K562 (cell line): ENCODE data around the gene TEAD3. TPM values are rescaled to one million over a fixed set of nuclear protein-coding genes. Genes with fewer than 3 reads are reported as not detected.

Experiments
- CAMTA2 ChIP-seq: fragments of 250-450 bp; sonication (Bioruptor Pico); conservative IDR thresholded peaks from 2 replicates; pipeline ENCODE4 v1.5.1; 2022
- CREM ChIP-seq: IDR thresholded peaks from 2 replicates; pipeline ENCODE4 v1.6.1; 2014; ENCODE audit warnings: antibody characterized with exemption, low read depth
- EP300 ChIP-seq: IDR thresholded peaks from 2 replicates; pipeline ENCODE4 v1.6.1; 2012; ENCODE audit warnings: low read length, improper control_type of control experiment
- FOXA3 ChIP-seq, 2 experiments: fragments of 450-650 bp in 1 of 2; sonication (generic) in 1 of 2; formaldehyde crosslinking; IDR thresholded peaks in 1 of 2; conservative IDR thresholded peaks in 1 of 2; 2 replicates each; pipeline versions ENCODE4 v1.4.0 to v1.8.0; 2020 to 2022; ENCODE audit warnings: mild to moderate bottlenecking in 2 of 2, missing genetic modification reagents in 1 of 2
- HOXB6 ChIP-seq: fragments of 250-450 bp; sonication (Bioruptor Pico); IDR thresholded peaks from 2 replicates; pipeline ENCODE4 v1.5.1; 2022; ENCODE audit warnings: mild to moderate bottlenecking, borderline replicate concordance
- KAT7 ChIP-seq: sonication (generic); formaldehyde crosslinking; IDR thresholded peaks from 2 replicates; pipeline ENCODE4 v1.8.0; 2022; ENCODE audit warnings: missing genetic modification reagents, mild to moderate bottlenecking, borderline replicate concordance
- KHSRP ChIP-seq: fragments of 450-650 bp; IDR thresholded peaks from 2 replicates; pipeline ENCODE4 v1.6.1; 2017
- MXI1 ChIP-seq: IDR thresholded peaks from 2 replicates; pipeline ENCODE4 v1.6.1; 2011; ENCODE audit warnings: low read depth, mild to moderate bottlenecking, improper control_type of control experiment, low read length
- POLR2G ChIP-seq: fragments of 200-400 bp; formaldehyde crosslinking; IDR thresholded peaks from 2 replicates; pipeline ENCODE4 v1.6.1; 2017; ENCODE audit warnings: low read depth, mild to moderate bottlenecking, antibody characterized with exemption, low read length, moderate library complexity
- POLR3G ChIP-seq: IDR thresholded peaks from 2 replicates; pipeline ENCODE4 v1.6.1; 2011; ENCODE audit not compliant: insufficient read length, insufficient replicate concordance; ENCODE audit errors: extremely low read depth
- PTTG1 ChIP-seq: fragments of 450-650 bp; IDR thresholded peaks from 2 replicates; pipeline ENCODE4 v1.6.1; 2016; ENCODE audit warnings: low read depth, mild to moderate bottlenecking, missing genetic modification characterization, missing compliant biosample characterization
- SIN3B ChIP-seq: fragments of 450-650 bp; IDR thresholded peaks from 2 replicates; pipeline ENCODE4 v1.6.1; 2017; ENCODE audit warnings: low read depth, mild to moderate bottlenecking, moderate library complexity
- SP1 ChIP-seq: sonication (generic); formaldehyde crosslinking; IDR thresholded peaks from 2 replicates; pipeline ENCODE4 v1.8.1; 2022; ENCODE audit warnings: mild to moderate bottlenecking, missing genetic modification reagents
- TAF1 ChIP-seq: IDR thresholded peaks from 2 replicates; pipeline ENCODE4 v1.6.1; 2011; ENCODE audit warnings: mild to moderate bottlenecking, low read length, moderate library complexity; ENCODE audit not compliant: insufficient read depth, control insufficient read depth, severe bottlenecking; ENCODE audit errors: extremely low read depth
- YY1 ChIP-seq, 3 experiments: IDR thresholded peaks; 2 replicates each; pipeline ENCODE4 v1.6.1; 2011; ENCODE audit warnings: low read length in 2 of 3, mild to moderate bottlenecking in 2 of 3, moderate library complexity in 2 of 3, borderline replicate concordance in 1 of 3, control low read depth in 1 of 3, low read depth in 1 of 3; ENCODE audit not compliant: insufficient read depth in 3 of 3, insufficient replicate concordance in 2 of 3, control insufficient read depth in 1 of 3, insufficient read length in 1 of 3; ENCODE audit errors: extremely low read depth in 1 of 3
- ZBTB11 ChIP-seq, 3 experiments: fragments of 200-800 bp in 1 of 3; fragments of 250-450 bp in 1 of 3; fragments of 450-650 bp in 1 of 3; sonication (Bioruptor Pico) in 1 of 3; sonication (Bioruptor generic) in 1 of 3; formaldehyde crosslinking in 1 of 3; IDR thresholded peaks; 2 replicates each; pipeline versions ENCODE4 v1.6.1 to v1.8.0; 2016 to 2022; ENCODE audit warnings: mild to moderate bottlenecking in 2 of 3, missing genetic modification characterization in 2 of 3, missing compliant biosample characterization in 1 of 3, moderate library complexity in 1 of 3
- ZNF347 ChIP-seq: fragments of 450-650 bp; formaldehyde crosslinking; IDR thresholded peaks from 2 replicates; pipeline ENCODE4 v1.4.0; 2020; ENCODE audit warnings: low read depth, mild to moderate bottlenecking, moderate library complexity
- polyA plus RNA-seq, 8 experiments: library from polyadenylated mRNA; depleted of rRNA in 4 of 8; stranded (reverse) in 5 of 8; unstranded in 3 of 8; fragments of >200 nt; fragmentation: Nextera tagmentation in 2 of 8; fragmentation: Illumina TruSeq in 1 of 8; extraction: Ambion mirVana in 2 of 8; extraction: Trizol in 1 of 8; gene quantifications; 2 replicates each; pipeline versions ENCODE4 v1.2.1 to v1.2.3, GENCODE V29; 2011 to 2014; ENCODE audit warnings: inconsistent platforms in 1 of 8, missing spikeins in 1 of 8
- total RNA-seq, 7 experiments: library from RNA; depleted of rRNA in 6 of 7; stranded (reverse); fragments of >200 nt in 6 of 7; fragmentation: Illumina TruSeq in 2 of 7; extraction: Trizol in 2 of 7; gene quantifications; 2 replicates each; pipeline versions ENCODE4 v1.2.1 to v1.2.3, GENCODE V29; 2011 to 2021; ENCODE audit warnings: low replicate concordance in 1 of 7
- TF ChIP-seq, protein P1 (sequence below): sonication (generic); formaldehyde crosslinking; IDR thresholded peaks from 2 replicates; pipeline ENCODE4 v1.8.0; 2023; ENCODE audit warnings: mild to moderate bottlenecking, missing genetic modification reagents
- TF ChIP-seq, protein P2 (sequence below): sonication (generic); formaldehyde crosslinking; IDR thresholded peaks from 2 replicates; pipeline ENCODE4 v1.8.0; 2022; ENCODE audit warnings: mild to moderate bottlenecking, missing genetic modification reagents, borderline replicate concordance

The TEAD3 gene
- total and polyA plus RNA-seq, 9 of the 15 experiments (the other 6 are each of a cell fraction or from before 2014, with no cell fraction given), result 0.63 to 13.2 (median 3.3) TPM

DNA sequence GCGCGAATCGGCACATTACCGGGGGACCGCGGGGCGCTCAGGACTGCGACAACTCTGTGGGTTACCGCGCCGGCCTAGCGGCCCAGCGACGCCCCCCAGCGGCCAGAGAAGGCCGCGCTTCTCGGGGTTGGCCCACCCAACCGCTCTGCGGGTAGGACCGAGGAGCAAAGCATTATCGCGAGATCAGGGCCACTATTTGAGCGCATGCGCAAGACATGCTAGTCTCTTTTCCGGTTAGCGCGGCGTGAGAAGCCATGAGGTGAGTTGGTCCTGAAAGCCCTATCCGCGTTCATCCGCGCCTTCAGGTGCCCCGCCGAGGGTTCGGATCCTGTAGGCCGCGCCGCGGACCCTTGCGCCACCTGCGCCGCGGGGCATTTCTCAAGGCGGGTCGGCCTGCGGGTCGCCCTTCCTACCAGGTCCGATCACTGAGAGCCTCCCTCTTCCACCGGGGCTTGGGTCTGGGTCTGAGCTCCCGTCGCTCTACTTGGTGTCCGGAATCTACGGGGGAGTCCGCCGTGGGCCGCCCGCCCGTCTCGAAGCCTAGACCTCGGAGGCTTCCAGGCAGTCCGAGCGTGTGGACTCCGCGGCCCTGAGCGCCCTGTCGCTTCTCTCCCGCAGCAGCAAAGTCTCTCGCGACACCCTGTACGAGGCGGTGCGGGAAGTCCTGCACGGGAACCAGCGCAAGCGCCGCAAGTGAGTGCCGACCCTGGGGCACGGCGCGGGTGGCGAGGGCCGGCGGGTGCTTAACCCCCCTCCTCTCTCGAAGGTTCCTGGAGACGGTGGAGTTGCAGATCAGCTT, 28.5 kb downstream of the TEAD3 start, which contains the start of gene RPL10A (continued):
- TF ChIP-seq SP1 (peak; percentile 96), SIN3B (no peak), TAF1 (peak; percentile 100), KAT7 (CRISPR knock-in tag) (no peak; the same call in 1 of the 2 replicates), HOXB6 (CRISPR knock-in tag) (no peak), MXI1 (peak; percentile 69; the same call in 1 of the 2 replicates), KHSRP (no peak), CREM (peak; percentile 70; the same call in 1 of the 2 replicates), ZBTB11 (CRISPR knock-in tag; IDR thresholded peaks at IDR 0.05) (peak in 1 of 3 experiments; percentile 50; a peak in 1 of 6 replicates), POLR3G (no peak), FOXA3 (CRISPR knock-in tag; conservative IDR thresholded peaks at IDR 0.05 in 1 of 2, IDR thresholded peaks at IDR 0.05 in 1 of 2) (no peak), POLR2G (peak; percentile 98), PTTG1 (tag) (no peak), ZNF347 (CRISPR knock-in tag) (no peak; the same call in 1 of the 2 replicates), EP300 (0 out of 2 replicates have a peak, but pooled peaks have one; percentile 12), CAMTA2 (CRISPR knock-in tag) (no peak), YY1 (IDR thresholded peaks at IDR 0.05; ENCODE audit: borderline replicate concordance in 1 of 3, control insufficient read depth in 1 of 3, extremely low read depth in 1 of 3, insufficient read depth in 3 of 3, insufficient read length in 1 of 3, insufficient replicate concordance in 2 of 3, low read depth in 1 of 3, low read length in 2 of 3) (peak in 2 of 3 experiments; percentile 58 to 71)
- TF ChIP-seq, protein P1, sequence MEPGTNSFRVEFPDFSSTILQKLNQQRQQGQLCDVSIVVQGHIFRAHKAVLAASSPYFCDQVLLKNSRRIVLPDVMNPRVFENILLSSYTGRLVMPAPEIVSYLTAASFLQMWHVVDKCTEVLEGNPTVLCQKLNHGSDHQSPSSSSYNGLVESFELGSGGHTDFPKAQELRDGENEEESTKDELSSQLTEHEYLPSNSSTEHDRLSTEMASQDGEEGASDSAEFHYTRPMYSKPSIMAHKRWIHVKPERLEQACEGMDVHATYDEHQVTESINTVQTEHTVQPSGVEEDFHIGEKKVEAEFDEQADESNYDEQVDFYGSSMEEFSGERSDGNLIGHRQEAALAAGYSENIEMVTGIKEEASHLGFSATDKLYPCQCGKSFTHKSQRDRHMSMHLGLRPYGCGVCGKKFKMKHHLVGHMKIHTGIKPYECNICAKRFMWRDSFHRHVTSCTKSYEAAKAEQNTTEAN (CRISPR knock-in tag), result no peak
- TF ChIP-seq, protein P2, sequence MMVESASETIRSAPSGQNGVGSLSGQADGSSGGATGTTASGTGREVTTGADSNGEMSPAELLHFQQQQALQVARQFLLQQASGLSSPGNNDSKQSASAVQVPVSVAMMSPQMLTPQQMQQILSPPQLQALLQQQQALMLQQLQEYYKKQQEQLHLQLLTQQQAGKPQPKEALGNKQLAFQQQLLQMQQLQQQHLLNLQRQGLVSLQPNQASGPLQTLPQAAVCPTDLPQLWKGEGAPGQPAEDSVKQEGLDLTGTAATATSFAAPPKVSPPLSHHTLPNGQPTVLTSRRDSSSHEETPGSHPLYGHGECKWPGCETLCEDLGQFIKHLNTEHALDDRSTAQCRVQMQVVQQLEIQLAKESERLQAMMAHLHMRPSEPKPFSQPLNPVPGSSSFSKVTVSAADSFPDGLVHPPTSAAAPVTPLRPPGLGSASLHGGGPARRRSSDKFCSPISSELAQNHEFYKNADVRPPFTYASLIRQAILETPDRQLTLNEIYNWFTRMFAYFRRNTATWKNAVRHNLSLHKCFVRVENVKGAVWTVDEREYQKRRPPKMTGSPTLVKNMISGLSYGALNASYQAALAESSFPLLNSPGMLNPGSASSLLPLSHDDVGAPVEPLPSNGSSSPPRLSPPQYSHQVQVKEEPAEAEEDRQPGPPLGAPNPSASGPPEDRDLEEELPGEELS (CRISPR knock-in tag), result no peak
